Endothelial cell of umbilical vein (primary cell): ENCODE measurements around the gene NUDT22.

Source experiments
- CTCF ChIP-seq, 2 donors: IDR thresholded peaks; 1 replicate in 1 of 2; 2 replicates in 1 of 2; pipeline ENCODE4 v1.5.1; 2011; ENCODE audit warnings: low read length in 2 of 2, mild to moderate bottlenecking in 2 of 2, moderate library complexity in 2 of 2, control low read depth in 1 of 2, inconsistent platforms in 1 of 2, low read depth in 1 of 2; ENCODE audit not compliant: insufficient read depth in 1 of 2; ENCODE audit errors: extremely low read depth in 1 of 2
- EZH2 ChIP-seq: IDR thresholded peaks from 2 replicates; pipeline ENCODE4 v1.6.1; 2012; ENCODE audit warnings: borderline replicate concordance, low read depth, mild to moderate bottlenecking, moderate library complexity, low read length, inconsistent platforms; ENCODE audit not compliant: severe bottlenecking
- FOS ChIP-seq: IDR thresholded peaks from 2 replicates; pipeline ENCODE4 v1.6.1; 2011; ENCODE audit warnings: mild to moderate bottlenecking, low read length, moderate library complexity, borderline replicate concordance; ENCODE audit not compliant: insufficient read depth
- GATA2 ChIP-seq: IDR thresholded peaks from 2 replicates; pipeline ENCODE4 v1.7.0; 2011; ENCODE audit warnings: low read depth, mild to moderate bottlenecking, moderate library complexity, mixed read lengths, low read length; ENCODE audit not compliant: insufficient read length, insufficient read depth
- JUN ChIP-seq: IDR thresholded peaks from 2 replicates; pipeline ENCODE4 v1.6.1; 2011; ENCODE audit warnings: borderline replicate concordance, low read depth; ENCODE audit not compliant: insufficient read length, insufficient read depth
- POLR2A ChIP-seq: IDR thresholded peaks from 2 replicates; pipeline ENCODE4 v1.6.1; 2012; ENCODE audit warnings: low read depth, mild to moderate bottlenecking, control low read depth, low read length
- POLR2AphosphoS5 ChIP-seq: IDR thresholded peaks from 2 replicates; pipeline ENCODE4 v1.6.1; 2012; ENCODE audit warnings: low read depth, mild to moderate bottlenecking, control low read depth, low read length, moderate library complexity; ENCODE audit not compliant: insufficient read depth

DNA sequence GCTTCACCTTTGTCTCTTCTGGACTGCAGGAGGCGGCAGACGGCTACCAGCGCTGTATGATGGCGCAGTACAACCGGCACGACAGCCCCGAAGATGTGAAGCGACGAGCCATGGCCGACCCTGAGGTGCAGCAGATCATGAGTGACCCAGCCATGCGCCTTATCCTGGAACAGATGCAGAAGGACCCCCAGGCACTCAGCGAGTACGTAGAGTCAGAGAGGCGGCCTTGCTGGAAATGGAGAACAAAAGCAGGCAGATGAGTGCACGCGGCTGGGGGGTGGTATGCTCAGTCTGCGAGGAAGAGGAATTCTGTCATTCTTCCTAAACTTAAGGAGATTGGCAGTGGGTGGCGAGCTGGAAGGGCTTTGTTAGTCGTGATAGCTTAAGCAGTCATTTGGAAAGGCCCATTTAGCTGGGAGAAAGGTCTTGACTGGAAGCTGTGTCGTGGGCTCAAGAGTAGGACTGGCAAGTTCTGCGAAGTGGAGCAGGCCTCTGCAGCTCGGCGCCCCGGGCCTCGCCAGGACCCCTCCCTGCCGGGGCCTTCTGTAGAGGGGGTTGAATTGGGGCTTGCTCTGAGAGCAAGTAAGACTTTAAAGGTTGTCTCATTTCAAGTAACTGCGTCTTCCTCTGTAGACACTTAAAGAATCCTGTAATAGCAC, 22.5 kb upstream of the NUDT22 start:
- TF ChIP-seq CTCF (IDR thresholded peaks at IDR 0.05; ENCODE audit: extremely low read depth in 1 of 2, insufficient read depth in 1 of 2, low read depth in 1 of 2, low read length in 2 of 2) (no peak), POLR2AphosphoS5 (no peak), POLR2A (no peak), GATA2 (no peak), FOS (no peak), JUN (no peak), EZH2 (no peak)
